Testis (tissue), 3 donors: Measurements from ENCODE around the gene PSMA2. TPM values are rescaled to one million over a fixed set of nuclear protein-coding genes. Genes with fewer than 3 reads are reported as not detected.

Experiments used
- DNase-seq: peaks from one replicate; pipeline ENCODE4 v3.0.0-alpha.2; 2019
- H3K27ac ChIP-seq, 2 donors: fragments of 200-600 bp; sonication (generic); one replicate each; pipeline ENCODE4 v1.5.1; 2019
- H3K27me3 ChIP-seq: fragments of 200-600 bp; sonication (generic); one replicate; pipeline ENCODE4 v1.5.1; 2019
- H3K36me3 ChIP-seq: fragments of 200-600 bp; sonication (generic); one replicate; pipeline ENCODE4 v1.5.1; 2017; ENCODE audit warnings: low read depth; ENCODE audit errors: missing control alignments
- H3K4me1 ChIP-seq: fragments of 200-600 bp; sonication (generic); one replicate; pipeline ENCODE4 v1.5.1; 2019
- H3K4me3 ChIP-seq, 2 donors: fragments of 200-600 bp; sonication (generic); one replicate each; pipeline ENCODE4 v1.5.1; 2017 to 2019
- H3K9me3 ChIP-seq: fragments of 200-600 bp; sonication (generic); one replicate; pipeline ENCODE4 v1.5.1; 2017
- POLR2A ChIP-seq: fragments of 450-650 bp; IDR thresholded peaks from one replicate; pipeline ENCODE4 v1.6.1; 2017; ENCODE audit warnings: antibody characterized with exemption, mild to moderate bottlenecking, moderate library complexity
- WGBS, 2 donors: methylation state at CpG; one replicate each; pipeline ENCODE4 v1.1.5; 2018; 5-methylcytosine and 5-hydroxymethylcytosine counted together
- intact Hi-C: fragments of 100-400 bp; cut with DNase I; formaldehyde crosslinking; loops from one replicate; pipeline ENCODE4 v1.15.1; 2023; ENCODE audit warnings: low total_unique reads
- polyA plus RNA-seq: library from polyadenylated mRNA; stranded (reverse); fragments of 350-450 nt; fragmentation: Illumina TruSeq; extraction: RNeasy Lipid Tissue Mini Kit (QIAGEN cat#74804); gene quantifications from one replicate; pipeline ENCODE4 v1.2.3, GENCODE V29; 2014; ENCODE audit warnings: low read depth, low replicate concordance; ENCODE audit not compliant: insufficient read depth
- total RNA-seq, 2 donors: library from RNA; depleted of rRNA; stranded (reverse); fragments of >200 nt; gene quantifications; one replicate each; pipeline ENCODE4 v1.2.3, GENCODE V29; 2016
- TF ChIP-seq, protein P1 (sequence below), 3 experiments: fragments of 450-650 bp in 2 of 3; fragments of 200-600 bp in 1 of 3; sonication (generic) in 1 of 3; IDR thresholded peaks; one replicate each; pipeline ENCODE4 v1.5.1; 2016 to 2019; ENCODE audit warnings: antibody characterized with exemption in 3 of 3, mild to moderate bottlenecking in 2 of 3, moderate library complexity in 1 of 3

PSMA2 gene
- total and polyA plus RNA-seq, 3 donors from 2014 or later: 50.1 to 114 (median 50.9) TPM

DNA sequence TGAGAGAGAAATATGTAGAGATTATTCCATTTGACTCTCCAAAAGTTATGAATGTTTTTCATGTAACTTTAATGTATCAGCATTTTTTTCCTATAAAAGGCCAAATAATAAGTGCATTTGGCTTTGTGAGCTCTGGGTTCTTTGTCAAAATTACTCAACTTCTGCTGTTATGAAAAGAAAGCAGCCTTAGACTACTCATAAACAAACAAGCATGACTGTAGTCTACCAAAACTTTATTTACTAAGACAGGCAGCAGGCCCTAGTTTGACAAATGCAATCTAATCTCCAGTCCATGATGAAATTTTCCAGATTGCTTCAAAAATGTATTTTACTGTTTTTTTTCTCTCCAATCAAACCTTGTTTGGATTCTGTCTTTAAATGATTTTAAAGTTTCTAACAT is 46.5 kb upstream of the PSMA2 start:
- intact Hi-C loops: no loop called here
- DNase-seq: no peak
- no peaks in the 10 kb centered on the region for H3K27me3 ChIP-seq
- H3K9me3 ChIP-seq: no peaks in the 10 kb centered on the region
- H3K36me3 ChIP-seq: no peaks in the 10 kb centered on the region
- no peak overlapping the region for H3K4me3 ChIP-seq
- no peak overlapping the region for H3K27ac ChIP-seq
- TF ChIP-seq POLR2A: no peak
- TF ChIP-seq, protein P1, sequence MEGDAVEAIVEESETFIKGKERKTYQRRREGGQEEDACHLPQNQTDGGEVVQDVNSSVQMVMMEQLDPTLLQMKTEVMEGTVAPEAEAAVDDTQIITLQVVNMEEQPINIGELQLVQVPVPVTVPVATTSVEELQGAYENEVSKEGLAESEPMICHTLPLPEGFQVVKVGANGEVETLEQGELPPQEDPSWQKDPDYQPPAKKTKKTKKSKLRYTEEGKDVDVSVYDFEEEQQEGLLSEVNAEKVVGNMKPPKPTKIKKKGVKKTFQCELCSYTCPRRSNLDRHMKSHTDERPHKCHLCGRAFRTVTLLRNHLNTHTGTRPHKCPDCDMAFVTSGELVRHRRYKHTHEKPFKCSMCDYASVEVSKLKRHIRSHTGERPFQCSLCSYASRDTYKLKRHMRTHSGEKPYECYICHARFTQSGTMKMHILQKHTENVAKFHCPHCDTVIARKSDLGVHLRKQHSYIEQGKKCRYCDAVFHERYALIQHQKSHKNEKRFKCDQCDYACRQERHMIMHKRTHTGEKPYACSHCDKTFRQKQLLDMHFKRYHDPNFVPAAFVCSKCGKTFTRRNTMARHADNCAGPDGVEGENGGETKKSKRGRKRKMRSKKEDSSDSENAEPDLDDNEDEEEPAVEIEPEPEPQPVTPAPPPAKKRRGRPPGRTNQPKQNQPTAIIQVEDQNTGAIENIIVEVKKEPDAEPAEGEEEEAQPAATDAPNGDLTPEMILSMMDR (IDR thresholded peaks at IDR 0.05): no peak
- H3K4me1 ChIP-seq: no peaks in the 10 kb centered on the region

DNA sequence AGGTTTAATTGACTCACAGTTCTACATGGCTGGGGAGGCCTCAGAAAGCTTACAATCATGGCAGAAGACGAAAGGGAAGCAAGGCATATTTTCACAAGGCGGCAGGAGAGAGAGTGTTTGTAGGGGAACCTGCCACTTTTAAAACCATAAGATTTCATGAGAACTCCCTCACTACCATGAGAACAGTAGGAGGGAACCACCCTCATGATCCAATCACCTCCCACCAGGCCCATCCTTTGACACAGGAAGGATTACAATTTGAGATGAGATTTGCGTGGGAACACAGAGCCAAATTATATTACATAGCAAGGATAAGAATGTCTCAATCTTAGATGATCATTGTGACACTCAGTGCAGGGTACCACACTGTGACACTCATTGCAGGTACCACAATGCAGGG is 44.4 kb upstream of the PSMA2 start:
- intact Hi-C loops: no loop called here
- no peak for DNase-seq
- no peak overlapping the region for H3K27ac ChIP-seq
- no peaks in the 10 kb centered on the region for H3K36me3 ChIP-seq
- no peaks in the 10 kb centered on the region for H3K4me1 ChIP-seq
- 90 to 94% methylated on average over 3 of the region's 3 CpGs for WGBS, 2 donors
- H3K4me3 ChIP-seq: no peak overlapping the region
- no peak for TF ChIP-seq POLR2A
- TF ChIP-seq, protein P1 (IDR thresholded peaks at IDR 0.05): no peak
- H3K27me3 ChIP-seq: no peaks in the 10 kb centered on the region
- no peaks in the 10 kb centered on the region for H3K9me3 ChIP-seq

DNA sequence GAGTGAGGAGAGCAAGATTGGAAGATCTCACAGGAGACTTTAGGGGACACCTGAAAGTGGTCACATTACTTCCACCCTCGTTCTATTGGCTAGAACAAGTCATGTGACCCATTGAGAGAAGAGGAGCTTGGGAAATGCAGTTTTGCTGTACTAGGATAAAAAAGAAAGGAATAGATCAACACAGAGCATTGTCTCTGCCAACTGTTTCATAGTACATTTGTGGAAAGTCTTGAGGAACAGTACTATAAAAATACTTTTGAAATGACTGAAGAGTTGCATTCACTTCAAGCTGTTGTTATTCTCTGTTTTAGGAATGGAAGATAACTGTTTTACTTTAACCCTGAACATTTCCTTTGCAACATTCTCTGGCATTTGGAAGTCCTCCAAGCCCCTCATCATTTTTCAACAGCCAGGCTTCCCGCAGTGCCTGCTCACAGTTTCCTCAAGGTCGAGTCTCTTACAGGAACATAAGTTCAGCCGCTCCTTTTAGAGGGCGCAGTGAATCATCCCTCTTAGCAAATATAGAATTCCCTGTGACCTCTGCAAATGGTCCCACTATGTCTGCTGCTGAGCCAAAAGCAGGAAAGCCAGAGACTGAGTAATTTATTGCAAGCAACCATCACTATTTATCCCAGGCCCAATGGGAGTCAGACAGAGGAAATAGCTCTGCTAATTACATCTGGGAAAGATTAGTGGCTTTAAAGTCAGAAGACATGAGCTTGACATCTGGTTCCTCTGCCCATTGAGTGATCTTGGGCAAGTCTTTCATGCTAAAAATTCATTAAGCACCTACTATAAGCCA is 40.9 kb upstream of the PSMA2 start:
- H3K36me3 ChIP-seq: no peaks in the 10 kb centered on the region
- intact Hi-C loops: no loop called here
- H3K27me3 ChIP-seq: no peaks in the 10 kb centered on the region
- no peaks in the 10 kb centered on the region for H3K9me3 ChIP-seq
- no peaks in the 10 kb centered on the region for H3K4me1 ChIP-seq
- TF ChIP-seq, protein P1 (IDR thresholded peaks at IDR 0.05): no peak
- no peak for TF ChIP-seq POLR2A
- H3K4me3 ChIP-seq: no peak overlapping the region
- DNase-seq: peak; percentile 76
- WGBS, 2 donors: 20 to 39% methylated on average over 5 of the region's 5 CpGs
- H3K27ac ChIP-seq: peak overlapping the region in 1 of 2 donors; percentile 3

DNA sequence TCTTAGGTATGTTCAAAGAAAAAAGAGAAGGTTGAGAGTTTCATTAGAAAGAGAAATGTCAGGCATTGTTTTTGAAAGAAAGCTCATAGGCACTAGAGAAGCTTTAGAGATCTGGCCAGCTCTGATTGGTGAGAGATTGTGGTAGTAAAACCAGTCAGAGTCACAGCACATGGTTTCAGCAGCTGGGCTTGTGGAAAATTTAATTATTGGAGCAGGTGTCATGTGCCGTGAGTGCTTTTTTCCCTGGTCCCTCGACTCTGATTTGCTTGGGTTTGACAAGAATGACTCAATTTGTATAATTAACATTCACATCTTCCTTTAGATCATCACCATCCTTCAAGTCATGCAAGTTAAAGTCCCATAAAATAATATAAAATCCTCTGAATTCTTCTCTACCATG is 35.4 kb upstream of the PSMA2 start:
- H3K9me3 ChIP-seq: no peaks in the 10 kb centered on the region
- TF ChIP-seq, protein P1 (IDR thresholded peaks at IDR 0.05): no peak
- no peak for TF ChIP-seq POLR2A
- intact Hi-C loops: no loop called here
- no peak overlapping the region for H3K27ac ChIP-seq
- no peaks in the 10 kb centered on the region for H3K36me3 ChIP-seq
- H3K4me3 ChIP-seq: no peak overlapping the region
- DNase-seq: no peak
- no peaks in the 10 kb centered on the region for H3K4me1 ChIP-seq
- 81 to 94% methylated on average over 2 of the region's 2 CpGs for WGBS, 2 donors
- no peaks in the 10 kb centered on the region for H3K27me3 ChIP-seq
